Measurements from ENCODE around the gene HNRNPD. TPM values are rescaled to one million over a fixed set of nuclear protein-coding genes. Genes with fewer than 3 reads are reported as not detected.

The HNRNPD gene
- total and polyA plus RNA-seq, 2 of the 8 experiments (the other 6 are each of a cell fraction or from before 2014, with no cell fraction given) = 118 to 646 TPM

- TF ChIP-seq GABPA (IDR thresholded peaks at IDR 0.05; ENCODE audit: borderline replicate concordance, insufficient read depth, low read length) (peak; percentile 64; the same call in 1 of the 2 replicates), POU5F1 (IDR thresholded peaks at IDR 0.05; ENCODE audit: low read depth, low read length) (no peak), BRCA1 (IDR thresholded peaks at IDR 0.05; ENCODE audit: low read depth, low read length) (no peak), KDM4A (IDR thresholded peaks at IDR 0.05; ENCODE audit: low read depth, low read length, severe bottlenecking) (no peak)
These were observed at the start of gene HNRNPD (continued) for GRCh38 chr4:82373816-82374625.

Measured in H1 (cell line).